ENCODE data around the gene ADSL. TPM values are rescaled to one million over a fixed set of nuclear protein-coding genes. Genes with fewer than 3 reads are reported as not detected.

ADSL gene
- total RNA-seq, 1 donor from 2014 or later, result 153 TPM

DNA sequence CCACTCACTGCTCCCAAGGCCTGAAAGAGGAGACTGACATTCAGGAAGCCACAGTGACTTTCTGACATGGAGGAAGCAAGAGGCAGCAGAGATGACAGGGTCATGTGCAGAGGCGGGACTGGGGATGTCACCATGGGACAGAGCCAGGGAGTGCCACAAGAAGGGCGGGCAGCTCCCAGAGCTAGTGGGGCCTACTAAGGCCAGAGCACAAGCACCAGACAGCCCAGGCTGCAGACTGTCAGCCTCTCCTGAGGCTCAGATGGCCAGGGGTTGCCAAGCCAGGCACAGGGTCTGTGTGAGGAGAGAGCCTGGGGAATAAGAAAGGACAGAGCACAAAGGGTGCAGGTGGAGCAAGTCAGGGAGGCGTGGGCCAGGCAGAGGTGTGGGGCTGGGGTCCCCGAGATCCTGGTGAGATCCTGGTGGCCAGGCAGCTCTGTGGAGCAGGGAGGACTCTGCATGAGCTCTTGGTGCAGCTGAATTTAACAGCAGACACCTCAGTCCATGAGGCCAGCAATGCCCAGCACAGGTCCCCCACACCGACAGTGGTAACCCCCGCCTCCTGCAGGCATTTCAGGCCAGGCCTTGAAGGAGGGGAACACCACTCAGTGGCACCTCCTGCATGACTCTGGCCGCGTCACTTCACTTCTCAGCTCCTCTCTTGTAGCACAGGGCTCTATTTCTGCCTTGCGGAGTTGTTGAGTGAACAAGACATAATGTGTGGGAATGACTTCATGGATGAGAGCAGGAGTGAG lies 76.4 kb downstream of the ADSL start:
- Histone ChIP-seq H3K27me3 (ENCODE audit: control insufficient read depth, insufficient read depth, low read length) (no peaks in the 10 kb centered on the region), H3K36me3 (ENCODE audit: control insufficient read depth, insufficient read depth, low read length) (no peaks in the 10 kb centered on the region), H3K4me3 (ENCODE audit: low read depth, low read length) (no peak overlapping the region)
- DNase-seq (ENCODE audit: low read depth), result no peak
- no peak for TF ChIP-seq CTCF (IDR thresholded peaks at IDR 0.05; ENCODE audit: insufficient read depth, low read length, poor library complexity, severe bottlenecking)

- Histone ChIP-seq H3K27me3 (ENCODE audit: control insufficient read depth, insufficient read depth, low read length) (no peaks in the 10 kb centered on the region), H3K36me3 (ENCODE audit: control insufficient read depth, insufficient read depth, low read length) (no peaks in the 10 kb centered on the region), H3K4me3 (ENCODE audit: low read depth, low read length) (no peak overlapping the region)
- DNase-seq (ENCODE audit: low read depth), result no peak
- TF ChIP-seq CTCF (IDR thresholded peaks at IDR 0.05; ENCODE audit: insufficient read depth, low read length, poor library complexity, severe bottlenecking), result no peak
These were observed 77.0 kb downstream of the ADSL start for GRCh38 chr22:40423310-40423688.

GRCh38 chr22:40423882-40424640 lies 77.8 kb downstream of the ADSL start:
- no peak for DNase-seq (ENCODE audit: low read depth)
- Histone ChIP-seq H3K4me3 (ENCODE audit: low read depth, low read length) (no peak overlapping the region), H3K27me3 (ENCODE audit: control insufficient read depth, insufficient read depth, low read length) (no peaks in the 10 kb centered on the region), H3K36me3 (ENCODE audit: control insufficient read depth, insufficient read depth, low read length) (no peaks in the 10 kb centered on the region)
- no peak for TF ChIP-seq CTCF (IDR thresholded peaks at IDR 0.05; ENCODE audit: insufficient read depth, low read length, poor library complexity, severe bottlenecking)

DNA sequence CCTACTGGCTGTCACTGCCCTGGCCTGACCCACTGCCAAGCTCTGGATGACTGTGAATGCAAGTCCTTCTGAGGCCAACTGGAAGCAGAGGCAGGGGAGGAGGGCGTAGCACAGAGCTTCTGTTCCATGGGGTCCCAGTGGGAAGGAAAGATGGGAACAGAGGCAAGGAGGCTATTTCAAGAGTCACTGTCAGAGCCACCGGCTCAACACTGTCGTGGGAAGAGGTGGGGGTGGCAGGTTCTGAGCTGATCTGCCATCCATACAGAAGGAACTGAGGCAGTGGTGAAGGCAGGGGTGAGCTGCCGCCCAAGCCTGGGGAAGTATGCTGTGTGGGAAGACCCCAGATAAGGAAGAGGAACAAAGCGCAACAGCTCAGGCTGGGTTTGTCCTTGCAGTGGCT lies 78.8 kb downstream of the ADSL start:
- Histone ChIP-seq H3K27me3 (ENCODE audit: control insufficient read depth, insufficient read depth, low read length) (no peaks in the 10 kb centered on the region), H3K4me3 (ENCODE audit: low read depth, low read length) (no peak overlapping the region), H3K36me3 (ENCODE audit: control insufficient read depth, insufficient read depth, low read length) (no peaks in the 10 kb centered on the region)
- no peak for DNase-seq (ENCODE audit: low read depth)
- no peak for TF ChIP-seq CTCF (IDR thresholded peaks at IDR 0.05; ENCODE audit: insufficient read depth, low read length, poor library complexity, severe bottlenecking)

DNA sequence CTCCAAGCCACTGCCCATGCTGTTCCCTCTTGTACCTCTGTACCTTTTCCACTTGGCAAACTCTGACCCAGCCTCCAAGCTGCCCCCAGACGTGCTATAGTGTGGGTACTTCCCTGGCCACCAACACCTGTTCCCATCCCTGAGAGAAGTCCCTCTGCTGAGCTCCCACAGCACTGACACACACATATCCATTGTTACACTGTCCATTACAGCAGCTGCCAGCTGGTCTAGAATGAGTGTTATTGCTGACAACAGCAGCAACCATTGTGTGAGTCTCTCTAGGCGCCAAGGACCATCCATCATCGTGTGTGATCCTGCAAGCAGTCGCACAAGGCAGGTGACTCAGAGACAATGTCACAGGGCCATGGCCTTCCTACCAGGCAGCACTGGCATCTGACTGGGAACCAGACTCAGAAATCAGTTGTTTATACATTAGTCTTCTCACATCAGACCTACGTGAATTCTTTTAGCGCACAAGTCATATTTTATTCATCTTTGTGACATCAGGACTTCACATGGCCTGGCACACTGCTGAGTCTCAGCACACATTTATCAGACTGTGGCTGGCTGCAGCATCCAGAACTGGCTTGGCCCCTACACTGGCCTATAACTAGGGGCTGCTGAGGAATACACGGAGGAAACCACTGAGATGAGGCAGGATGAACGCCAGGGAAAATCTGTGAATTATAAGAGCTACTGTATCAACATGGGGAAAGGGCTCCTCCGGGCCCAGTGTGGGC lies 80.5 kb downstream of the ADSL start:
- no peak for DNase-seq (ENCODE audit: low read depth)
- TF ChIP-seq CTCF (IDR thresholded peaks at IDR 0.05; ENCODE audit: insufficient read depth, low read length, poor library complexity, severe bottlenecking), result no peak
- peaks cover 3% of the 10 kb centered on the region for H3K36me3 ChIP-seq (ENCODE audit: control insufficient read depth, insufficient read depth, low read length)
- H3K4me3 ChIP-seq (ENCODE audit: low read depth, low read length), result no peak overlapping the region
- H3K27me3 ChIP-seq (ENCODE audit: control insufficient read depth, insufficient read depth, low read length), result no peaks in the 10 kb centered on the region

Data from kidney epithelial cell (primary cell).